ENCODE results near the gene TRAPPC1.
"Not testable (repeated sequence)": the region's sequence is repeated elsewhere in the genome, so short reads cannot be mapped to it uniquely, and the experiment has no call there.

Gene TRAPPC1

GRCh38 chr17:7956228-7956965, 24.7 kb upstream of the TRAPPC1 start:
- no peaks in the 10 kb centered on the region for H3K36me3 ChIP-seq (ENCODE audit: insufficient read depth, low read length)
- H3K27ac ChIP-seq (ENCODE audit: low read depth, low read length) = peak overlapping the region; percentile 31
- H3K4me3 ChIP-seq (ENCODE audit: low read depth in 1 of 2, low read length in 2 of 2) = peak overlapping the region in 1 of 2 donors; percentile 27
- H3K27me3 ChIP-seq (ENCODE audit: control insufficient read depth in 1 of 2, insufficient read depth in 2 of 2, low read length in 2 of 2) = no peaks in the 10 kb centered on the region
- peaks cover 21% of the 10 kb centered on the region for H3K4me1 ChIP-seq (ENCODE audit: insufficient read depth, low read length)
- no peak overlapping the region for H3K9ac ChIP-seq (ENCODE audit: low read length)
- H3K9me3 ChIP-seq (ENCODE audit: low read length) = no peaks in the 10 kb centered on the region

GRCh38 chr17:7955414-7956227, 23.9 kb upstream of the TRAPPC1 start:
- Histone ChIP-seq H3K9me3 (ENCODE audit: low read length) (no peaks in the 10 kb centered on the region), H3K9ac (ENCODE audit: low read length) (no peak overlapping the region), H3K4me1 (ENCODE audit: insufficient read depth, low read length) (peaks cover 21% of the 10 kb centered on the region), H3K27ac (ENCODE audit: low read depth, low read length) (peak overlapping the region; percentile 31), H3K4me3 (ENCODE audit: low read depth in 1 of 2, low read length in 2 of 2) (no peak overlapping the region), H3K27me3 (ENCODE audit: control insufficient read depth in 1 of 2, insufficient read depth in 2 of 2, low read length in 2 of 2) (no peaks in the 10 kb centered on the region), H3K36me3 (ENCODE audit: insufficient read depth, low read length) (no peaks in the 10 kb centered on the region)

DNA sequence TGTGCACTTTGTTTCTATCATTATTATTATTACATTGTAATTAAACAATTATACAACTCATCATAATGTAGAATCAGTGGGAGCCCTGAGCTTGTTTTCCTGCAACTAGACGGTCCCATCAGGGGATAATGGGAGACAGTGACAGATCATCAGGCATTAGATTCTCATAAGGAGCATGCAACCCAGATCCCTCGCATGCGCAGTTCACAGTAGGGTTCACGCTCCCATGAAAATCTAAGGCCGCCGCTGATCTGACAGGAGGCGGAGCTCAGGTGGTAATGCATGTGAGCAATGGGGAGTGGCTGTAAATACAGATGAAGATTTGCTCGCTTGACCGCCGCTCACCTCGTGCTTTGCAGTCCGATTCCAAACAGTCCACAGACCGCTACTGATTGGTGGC, 21.5 kb upstream of the TRAPPC1 start:
- Histone ChIP-seq H3K4me1 (ENCODE audit: insufficient read depth, low read length) (peaks cover 21% of the 10 kb centered on the region), H3K36me3 (ENCODE audit: insufficient read depth, low read length) (peaks cover 14% of the 10 kb centered on the region)
- not testable (repeated sequence) for H3K27ac ChIP-seq (ENCODE audit: low read depth, low read length); H3K27me3 ChIP-seq (ENCODE audit: control insufficient read depth in 1 of 2, insufficient read depth in 2 of 2, low read length in 2 of 2); H3K9ac ChIP-seq (ENCODE audit: low read length); H3K4me3 ChIP-seq (ENCODE audit: low read depth in 1 of 2, low read length in 2 of 2); H3K9me3 ChIP-seq (ENCODE audit: low read length)

GRCh38 chr17:7951143-7951792, 19.5 kb upstream of the TRAPPC1 start:
- Histone ChIP-seq H3K27ac (ENCODE audit: low read depth, low read length) (peak overlapping the region; percentile 53), H3K9me3 (ENCODE audit: low read length) (no peaks in the 10 kb centered on the region), H3K4me3 (ENCODE audit: low read depth in 1 of 2, low read length in 2 of 2) (no peak overlapping the region), H3K36me3 (ENCODE audit: insufficient read depth, low read length) (peaks cover 32% of the 10 kb centered on the region), H3K4me1 (ENCODE audit: insufficient read depth, low read length) (peaks cover 15% of the 10 kb centered on the region), H3K27me3 (ENCODE audit: control insufficient read depth in 1 of 2, insufficient read depth in 2 of 2, low read length in 2 of 2) (no peaks in the 10 kb centered on the region), H3K9ac (ENCODE audit: low read length) (no peak overlapping the region)

GRCh38 chr17:7950578-7950977, 18.8 kb upstream of the TRAPPC1 start:
- Histone ChIP-seq H3K27ac (ENCODE audit: low read depth, low read length) (no peak overlapping the region), H3K4me1 (ENCODE audit: insufficient read depth, low read length) (peaks cover 8% of the 10 kb centered on the region), H3K27me3 (ENCODE audit: control insufficient read depth in 1 of 2, insufficient read depth in 2 of 2, low read length in 2 of 2) (no peaks in the 10 kb centered on the region)

DNA sequence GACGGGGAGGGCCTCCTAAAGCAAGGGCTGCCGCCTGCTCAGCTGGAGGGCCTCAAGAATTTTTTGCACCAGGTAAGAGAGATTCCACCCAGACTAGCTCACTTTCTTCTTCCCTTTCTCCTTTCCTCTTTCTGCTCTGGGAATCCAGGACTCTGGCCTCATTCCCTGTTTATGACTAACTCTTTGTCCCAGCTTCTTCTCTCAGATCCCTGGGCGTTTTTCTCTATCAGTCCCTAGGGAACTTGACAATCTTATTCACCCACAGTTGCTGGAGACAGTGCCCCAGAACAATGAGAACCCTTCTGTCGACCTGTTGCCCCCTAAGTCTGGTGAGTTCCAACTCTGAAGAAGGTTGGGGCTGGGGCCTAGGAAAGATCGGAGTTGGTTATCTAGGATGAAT, 15.9 kb upstream of the TRAPPC1 start:
- peaks cover 61% of the 10 kb centered on the region for H3K36me3 ChIP-seq (ENCODE audit: insufficient read depth, low read length)
- no peaks in the 10 kb centered on the region for H3K9me3 ChIP-seq (ENCODE audit: low read length)
- H3K27ac ChIP-seq (ENCODE audit: low read depth, low read length) = no peak overlapping the region
- no peak overlapping the region for H3K4me3 ChIP-seq (ENCODE audit: low read depth in 1 of 2, low read length in 2 of 2)
- peaks cover 7% of the 10 kb centered on the region for H3K4me1 ChIP-seq (ENCODE audit: insufficient read depth, low read length)
- no peak overlapping the region for H3K9ac ChIP-seq (ENCODE audit: low read length)
- H3K27me3 ChIP-seq (ENCODE audit: control insufficient read depth in 1 of 2, insufficient read depth in 2 of 2, low read length in 2 of 2) = no peaks in the 10 kb centered on the region

More at GRCh38 chr17:7950578-7950977, 18.8 kb upstream of the TRAPPC1 start:
- Histone ChIP-seq H3K9ac (ENCODE audit: low read length) (no peak overlapping the region), H3K4me3 (ENCODE audit: low read depth in 1 of 2, low read length in 2 of 2) (no peak overlapping the region), H3K9me3 (ENCODE audit: low read length) (no peaks in the 10 kb centered on the region), H3K36me3 (ENCODE audit: insufficient read depth, low read length) (peaks cover 39% of the 10 kb centered on the region)

DNA sequence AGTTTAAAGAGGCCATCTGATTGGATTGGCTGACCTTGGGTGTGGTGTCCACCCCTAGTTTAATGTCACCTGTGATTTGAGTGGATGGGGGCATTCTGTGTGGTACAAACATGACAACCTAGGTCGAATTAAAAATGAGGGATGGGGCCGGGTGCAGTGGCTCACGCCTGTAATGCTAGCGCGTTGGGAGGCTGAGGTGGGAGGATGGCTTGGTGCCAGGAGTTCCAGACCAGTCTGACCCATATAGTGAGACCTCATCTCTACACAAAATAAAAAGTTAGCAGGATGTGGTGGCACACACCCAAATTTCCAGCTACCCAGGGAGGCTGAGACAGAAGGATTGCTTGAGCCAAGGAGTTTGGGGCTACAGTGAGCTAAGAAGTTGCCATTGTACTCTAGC, 14.7 kb upstream of the TRAPPC1 start:
- Histone ChIP-seq H3K27me3 (ENCODE audit: control insufficient read depth in 1 of 2, insufficient read depth in 2 of 2, low read length in 2 of 2) (no peaks in the 10 kb centered on the region), H3K4me1 (ENCODE audit: insufficient read depth, low read length) (no peaks in the 10 kb centered on the region), H3K9ac (ENCODE audit: low read length) (no peak overlapping the region), H3K4me3 (ENCODE audit: low read depth in 1 of 2, low read length in 2 of 2) (no peak overlapping the region), H3K36me3 (ENCODE audit: insufficient read depth, low read length) (peaks cover 62% of the 10 kb centered on the region), H3K9me3 (ENCODE audit: low read length) (no peaks in the 10 kb centered on the region), H3K27ac (ENCODE audit: low read depth, low read length) (no peak overlapping the region)

DNA sequence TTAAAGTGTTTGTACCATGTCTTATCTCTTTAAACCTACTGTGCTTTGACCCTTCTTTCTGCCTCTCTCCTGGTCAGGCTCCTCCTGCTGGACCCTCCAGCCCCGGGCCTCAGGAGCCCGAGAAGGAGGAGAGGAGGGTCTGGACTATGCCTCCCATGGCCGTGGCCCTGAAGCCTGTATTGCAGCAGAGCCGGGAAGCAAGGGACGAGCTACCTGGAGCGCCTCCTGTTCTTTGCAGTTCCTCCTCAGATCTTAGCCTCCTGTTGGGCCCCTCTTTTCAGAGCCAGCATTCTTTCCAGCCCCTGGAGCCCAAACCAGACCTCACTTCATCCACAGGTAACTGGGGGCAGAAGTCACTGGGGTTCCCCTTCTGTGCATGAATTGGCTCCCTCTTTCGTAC, 13.9 kb upstream of the TRAPPC1 start:
- Histone ChIP-seq H3K9me3 (ENCODE audit: low read length) (no peaks in the 10 kb centered on the region), H3K9ac (ENCODE audit: low read length) (no peak overlapping the region), H3K4me3 (ENCODE audit: low read depth in 1 of 2, low read length in 2 of 2) (no peak overlapping the region), H3K36me3 (ENCODE audit: insufficient read depth, low read length) (peaks cover 70% of the 10 kb centered on the region), H3K4me1 (ENCODE audit: insufficient read depth, low read length) (no peaks in the 10 kb centered on the region), H3K27ac (ENCODE audit: low read depth, low read length) (no peak overlapping the region), H3K27me3 (ENCODE audit: control insufficient read depth in 1 of 2, insufficient read depth in 2 of 2, low read length in 2 of 2) (no peaks in the 10 kb centered on the region)

DNA sequence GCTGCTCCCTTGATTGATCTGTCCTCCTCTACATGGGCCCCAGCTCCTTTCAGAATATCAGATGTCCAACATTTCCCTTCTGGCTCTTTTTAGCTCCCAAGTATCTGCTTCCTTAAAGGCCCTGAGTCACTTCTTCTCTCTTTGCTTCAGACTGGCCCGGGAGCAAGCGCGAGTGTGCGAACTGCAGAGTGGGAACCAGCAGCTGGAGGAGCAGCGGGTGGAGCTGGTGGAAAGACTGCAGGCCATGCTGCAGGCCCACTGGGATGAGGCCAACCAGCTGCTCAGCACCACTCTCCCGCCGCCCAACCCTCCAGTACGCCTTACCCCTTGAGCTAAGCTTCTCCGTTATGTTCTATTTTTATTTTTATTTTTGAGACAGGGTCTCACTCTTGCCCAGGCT, 12.6 kb upstream of the TRAPPC1 start:
- H3K4me3 ChIP-seq (ENCODE audit: low read depth in 1 of 2, low read length in 2 of 2) = no peak overlapping the region
- H3K9me3 ChIP-seq (ENCODE audit: low read length) = no peaks in the 10 kb centered on the region
- no peak overlapping the region for H3K9ac ChIP-seq (ENCODE audit: low read length)
- no peaks in the 10 kb centered on the region for H3K4me1 ChIP-seq (ENCODE audit: insufficient read depth, low read length)
- peaks cover 79% of the 10 kb centered on the region for H3K36me3 ChIP-seq (ENCODE audit: insufficient read depth, low read length)
- no peak overlapping the region for H3K27ac ChIP-seq (ENCODE audit: low read depth, low read length)
- H3K27me3 ChIP-seq (ENCODE audit: control insufficient read depth in 1 of 2, insufficient read depth in 2 of 2, low read length in 2 of 2) = no peaks in the 10 kb centered on the region

GRCh38 chr17:7943291-7943690, 11.5 kb upstream of the TRAPPC1 start:
- no peaks in the 10 kb centered on the region for H3K4me1 ChIP-seq (ENCODE audit: insufficient read depth, low read length)
- no peak overlapping the region for H3K9ac ChIP-seq (ENCODE audit: low read length)
- no peaks in the 10 kb centered on the region for H3K9me3 ChIP-seq (ENCODE audit: low read length)
- H3K27me3 ChIP-seq (ENCODE audit: control insufficient read depth in 1 of 2, insufficient read depth in 2 of 2, low read length in 2 of 2) = no peaks in the 10 kb centered on the region
- no peak overlapping the region for H3K27ac ChIP-seq (ENCODE audit: low read depth, low read length)
- H3K36me3 ChIP-seq (ENCODE audit: insufficient read depth, low read length) = peaks cover 73% of the 10 kb centered on the region
- H3K4me3 ChIP-seq (ENCODE audit: low read depth in 1 of 2, low read length in 2 of 2) = no peak overlapping the region

DNA sequence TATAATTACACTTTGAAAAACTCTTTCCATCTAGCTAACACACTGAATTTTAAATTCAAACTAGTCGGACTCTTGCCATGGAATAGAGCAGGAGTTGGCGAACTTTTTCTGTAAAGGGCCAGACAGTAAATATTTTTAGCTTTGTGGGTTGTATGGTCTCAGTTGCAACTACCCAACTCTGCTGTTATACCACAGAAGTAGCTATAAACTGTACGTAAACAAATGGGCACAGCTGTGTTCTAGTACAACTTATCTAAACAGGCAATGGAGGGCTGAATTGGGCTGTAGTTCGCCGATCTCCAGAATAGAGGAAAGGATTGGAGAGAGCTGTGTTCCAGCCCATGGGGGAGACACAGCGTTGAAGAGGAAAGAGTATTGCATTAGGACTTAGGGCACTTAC, 9.0 kb upstream of the TRAPPC1 start:
- Histone ChIP-seq H3K4me3 (ENCODE audit: low read depth in 1 of 2, low read length in 2 of 2) (no peak overlapping the region), H3K27ac (ENCODE audit: low read depth, low read length) (no peak overlapping the region), H3K36me3 (ENCODE audit: insufficient read depth, low read length) (peaks cover 65% of the 10 kb centered on the region), H3K9ac (ENCODE audit: low read length) (no peak overlapping the region), H3K27me3 (ENCODE audit: control insufficient read depth in 1 of 2, insufficient read depth in 2 of 2, low read length in 2 of 2) (no peaks in the 10 kb centered on the region), H3K4me1 (ENCODE audit: insufficient read depth, low read length) (no peaks in the 10 kb centered on the region), H3K9me3 (ENCODE audit: low read length) (no peaks in the 10 kb centered on the region)
